Limb (tissue), 2 donors: Measurements from ENCODE around the gene SPATA3.

Source experiments
- DNase-seq, 2 donors: peaks; one replicate each; pipeline ENCODE4 v3.0.0-alpha.2; 2016; ENCODE audit errors: extremely low spot score in 2 of 2

Gene SPATA3

GRCh38 chr2:231028889-231029288 lies 33.0 kb downstream of the SPATA3 start:
- DNase-seq = no peak

GRCh38 chr2:231029563-231029962 lies 33.6 kb downstream of the SPATA3 start:
- no peak for DNase-seq

- no peak for DNase-seq
Measured at GRCh38 chr2:231030725-231031124, 34.8 kb downstream of the SPATA3 start.

DNA sequence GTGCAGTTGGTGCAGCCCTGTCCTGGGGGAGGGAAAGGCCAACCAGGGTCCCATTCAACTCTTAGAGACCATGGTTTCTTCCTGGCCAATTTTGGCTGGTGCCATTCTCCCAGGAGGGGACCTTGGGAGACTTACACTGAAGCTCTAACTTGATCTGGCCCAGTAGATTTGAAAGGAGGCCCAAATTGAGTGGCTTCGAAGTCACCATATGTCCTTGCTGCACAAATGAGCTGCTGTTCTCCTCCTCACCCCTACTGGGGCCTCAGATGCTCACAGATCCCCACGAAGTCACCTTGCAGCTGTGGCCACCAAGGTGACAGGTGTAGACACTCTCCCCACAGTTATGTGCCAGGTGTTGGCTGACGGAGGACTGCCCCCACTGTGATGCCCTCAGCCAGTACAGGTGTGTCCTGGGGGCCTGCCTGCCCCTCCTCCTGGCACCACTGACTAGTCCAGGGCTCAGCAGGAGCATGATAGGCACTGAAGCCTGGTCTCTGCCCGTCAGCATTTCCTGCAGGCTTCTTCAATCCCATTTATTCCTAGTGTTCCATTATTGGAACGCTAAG lies 36.7 kb downstream of the SPATA3 start:
- no peak for DNase-seq

- DNase-seq = no peak
Measured at GRCh38 chr2:231033147-231034132, 37.5 kb downstream of the SPATA3 start.

DNA sequence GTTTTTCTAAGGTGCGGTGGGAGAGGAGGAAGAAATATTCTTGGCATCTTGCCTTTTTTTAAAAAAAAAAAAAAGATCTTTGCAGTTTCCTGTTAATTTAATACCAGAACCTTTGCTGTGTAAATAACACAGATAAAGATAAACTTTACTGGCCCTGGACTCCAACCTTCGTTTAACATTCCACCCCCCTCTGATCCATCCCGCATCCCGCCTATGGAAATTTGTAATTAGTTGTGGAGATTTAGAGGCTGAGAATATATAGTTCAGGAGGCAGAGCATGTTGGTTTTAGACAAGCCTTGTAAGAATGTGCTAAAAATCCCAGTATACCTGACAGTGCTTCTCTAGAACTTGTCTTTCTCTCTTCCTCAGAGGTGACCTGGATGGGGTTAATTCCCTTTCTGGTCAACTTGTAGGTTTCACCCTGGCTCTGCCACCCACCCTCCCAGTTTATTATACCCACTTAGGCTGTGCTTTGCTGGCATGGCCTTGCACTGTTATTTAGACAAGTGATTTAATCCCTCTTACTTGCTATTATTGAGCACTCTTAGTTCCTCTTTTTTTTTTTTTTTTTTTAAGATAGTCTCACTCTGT lies 38.5 kb downstream of the SPATA3 start:
- DNase-seq = no peak

DNA sequence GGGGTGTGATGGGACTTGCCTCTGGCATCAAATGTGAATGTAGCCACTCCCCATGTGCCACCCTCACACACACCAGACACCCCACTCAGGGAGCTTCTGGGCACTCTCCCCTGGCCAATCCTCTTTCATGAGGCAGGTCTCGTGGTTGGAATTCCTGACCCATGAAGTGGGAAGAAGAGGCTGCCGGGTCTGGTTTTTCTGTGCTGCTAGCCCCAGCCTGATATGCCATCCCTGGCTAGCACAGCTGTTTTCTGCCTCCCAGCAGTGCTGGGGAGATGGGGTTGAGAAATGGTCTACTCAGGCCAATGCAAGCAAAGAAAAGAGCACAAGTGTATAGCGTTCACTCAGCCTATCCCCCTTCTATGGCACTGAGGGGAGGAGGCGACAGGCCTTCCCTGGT lies 40.2 kb downstream of the SPATA3 start:
- no peak for DNase-seq

DNA sequence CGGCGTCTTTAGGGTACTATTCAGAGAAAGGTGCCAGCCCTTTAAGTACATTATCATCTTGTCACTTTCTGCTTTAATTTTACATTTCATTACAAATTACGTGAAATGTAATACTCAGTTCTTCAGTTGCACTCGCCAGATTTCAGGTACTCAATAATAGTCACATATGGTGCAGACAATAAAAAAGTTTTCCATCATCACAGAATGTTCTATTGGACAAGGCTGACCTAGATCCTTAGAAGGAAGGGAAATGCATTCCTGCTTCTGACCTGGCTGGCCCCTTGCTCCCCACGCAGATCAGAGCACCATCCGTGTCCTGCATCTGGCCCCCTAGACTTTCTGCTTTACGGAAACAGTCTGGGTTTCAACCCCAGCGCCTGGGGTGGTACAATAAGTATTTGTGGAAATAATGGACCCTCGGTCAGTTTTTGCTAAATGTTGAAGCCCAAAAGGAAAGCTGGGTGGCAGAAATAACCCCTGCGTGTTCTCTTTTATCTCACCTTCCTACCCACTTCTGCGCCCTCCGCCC lies 40.7 kb downstream of the SPATA3 start:
- no peak for DNase-seq

- DNase-seq = peak in 1 of 2 donors; percentile 51
Measured at GRCh38 chr2:231037202-231037730, 41.3 kb downstream of the SPATA3 start, which contains the start of gene C2orf72. Gene C2orf72 (plus strand): TSS chr2:231037523. CDS start chr2:231037566, 43 bp downstream.

GRCh38 chr2:231037731-231038482 lies 42.0 kb downstream of the SPATA3 start:
- DNase-seq = no peak

DNA sequence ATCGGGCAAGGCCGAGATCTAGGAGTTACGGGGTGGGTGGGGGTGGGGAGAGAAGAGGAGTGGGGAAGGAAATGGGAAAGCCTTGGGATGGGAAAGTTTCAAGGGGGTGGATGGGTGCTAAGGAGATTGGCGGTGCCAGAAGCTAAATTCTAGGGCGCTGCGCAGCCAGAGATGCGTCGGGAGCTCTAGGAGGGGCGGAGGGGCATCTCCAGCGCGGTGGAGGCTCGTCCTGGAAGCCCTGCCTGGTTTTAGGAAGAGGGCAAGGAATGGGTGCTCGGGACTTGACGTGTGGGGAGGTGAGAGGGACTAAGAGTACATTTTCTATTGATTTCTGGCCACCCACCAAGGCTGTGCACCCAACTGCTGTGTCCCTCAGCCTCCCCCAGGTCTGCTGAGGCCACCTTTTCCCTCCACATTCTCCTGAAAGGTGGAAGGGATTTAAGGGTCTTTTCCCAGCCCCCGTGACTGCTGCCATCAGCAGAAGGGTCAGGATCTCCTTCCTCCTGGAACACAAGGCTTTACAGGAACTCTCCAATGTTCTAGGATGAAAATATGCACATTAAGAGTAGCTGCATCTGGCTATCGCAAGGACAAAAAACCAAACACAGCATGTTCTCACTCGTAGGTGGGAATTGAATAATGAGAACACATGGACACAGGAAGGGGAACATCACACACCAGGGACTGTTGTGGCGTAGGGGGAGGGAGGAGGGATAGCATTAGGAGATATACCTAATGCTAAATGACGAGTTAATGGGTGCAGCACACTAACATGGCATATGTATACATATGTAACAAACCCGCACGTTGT lies 42.8 kb downstream of the SPATA3 start:
- DNase-seq = no peak

- no peak for DNase-seq
Measured at GRCh38 chr2:231039294-231039664, 43.4 kb downstream of the SPATA3 start.

- DNase-seq = no peak
Measured at GRCh38 chr2:231039821-231040364, 44.0 kb downstream of the SPATA3 start.

- no peak for DNase-seq
Measured at GRCh38 chr2:231041061-231041689, 45.3 kb downstream of the SPATA3 start.

GRCh38 chr2:231043796-231044195 lies 47.9 kb downstream of the SPATA3 start:
- no peak for DNase-seq

GRCh38 chr2:231046916-231047273 lies 51.0 kb downstream of the SPATA3 start:
- no peak for DNase-seq

GRCh38 chr2:231047274-231047922 lies 51.5 kb downstream of the SPATA3 start:
- no peak for DNase-seq

DNA sequence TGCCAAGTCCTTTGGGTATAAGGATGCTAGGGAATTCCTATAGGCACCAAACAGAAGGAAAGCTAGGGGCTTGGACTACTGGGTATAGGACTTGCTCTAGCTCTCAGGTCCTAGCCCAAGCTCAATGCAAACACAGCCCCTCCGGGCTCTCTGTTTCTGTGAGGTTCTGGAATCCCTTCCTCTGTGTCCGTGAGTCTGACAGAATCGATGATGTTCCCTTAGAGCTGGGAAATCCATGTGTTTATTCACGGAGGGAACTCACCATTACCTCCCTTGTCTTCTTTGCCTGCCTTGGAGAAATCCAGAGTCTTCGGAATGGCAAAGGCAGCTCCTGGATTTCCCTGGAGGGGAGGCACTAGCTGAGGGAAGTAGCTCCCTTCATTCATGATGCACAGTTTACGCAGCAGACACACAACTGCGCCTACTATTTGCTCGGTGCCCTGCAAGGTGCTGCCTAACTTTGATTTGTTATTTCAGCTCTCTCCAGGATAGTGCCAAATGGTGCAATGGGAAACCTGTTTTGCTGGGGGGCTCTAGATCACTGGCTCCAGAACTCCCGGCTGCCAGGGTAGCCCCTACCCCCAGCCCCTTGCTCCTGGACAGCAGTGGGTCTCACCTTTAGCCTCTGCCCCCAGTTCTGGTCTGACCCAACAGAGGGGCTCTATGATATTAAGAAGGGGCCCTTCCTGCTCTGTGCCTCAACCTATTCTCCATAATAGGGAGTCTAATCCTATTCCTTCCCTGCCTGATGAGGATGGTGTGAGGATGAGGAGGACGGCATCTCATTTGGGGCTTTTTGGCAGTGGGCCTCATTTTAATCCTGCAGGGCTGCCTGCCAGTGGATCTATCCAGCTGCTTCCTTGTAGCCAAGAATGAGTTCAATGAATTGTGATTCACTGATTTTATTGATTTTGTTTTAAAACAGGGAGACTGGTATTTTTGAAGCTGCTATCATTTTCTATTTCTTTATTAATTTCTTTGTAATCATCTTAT lies 52.3 kb downstream of the SPATA3 start:
- DNase-seq = no peak
